Activated CD4-positive, alpha-beta T cell treated with anti-CD3 and anti-CD28 coated beads, Interleukin-2, amount 50 U/mL, for 1 hour (primary cell): Measurements from ENCODE around the gene IMPDH2.
A peak's percentile ranks its signal among the peaks of the same experiment; 100 is the strongest.

ENCODE experiments used
- DNase-seq: peaks from one replicate; pipeline ENCODE4 v3.0.0-alpha.2; 2020

Gene IMPDH2

DNA sequence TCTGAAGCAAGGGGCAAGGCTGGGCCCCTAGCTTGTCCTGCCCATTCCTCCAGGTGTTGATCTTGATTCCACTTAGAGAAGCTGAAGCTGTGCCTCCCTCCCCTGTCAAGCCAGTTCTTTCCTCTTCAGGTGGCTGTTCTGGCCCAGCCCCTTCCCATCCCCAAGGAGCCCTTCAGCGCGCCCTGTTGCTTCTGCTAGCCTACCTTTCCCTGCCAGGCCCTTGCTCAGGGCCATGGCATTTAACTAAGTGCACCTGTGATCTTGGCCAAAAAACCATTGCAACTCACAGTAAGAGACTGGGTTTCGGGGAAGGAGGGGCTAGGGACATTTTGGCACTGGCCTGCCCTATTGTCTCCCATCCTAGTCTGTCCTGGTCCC is 23.9 kb downstream of the IMPDH2 start:
- no peak for DNase-seq

DNA sequence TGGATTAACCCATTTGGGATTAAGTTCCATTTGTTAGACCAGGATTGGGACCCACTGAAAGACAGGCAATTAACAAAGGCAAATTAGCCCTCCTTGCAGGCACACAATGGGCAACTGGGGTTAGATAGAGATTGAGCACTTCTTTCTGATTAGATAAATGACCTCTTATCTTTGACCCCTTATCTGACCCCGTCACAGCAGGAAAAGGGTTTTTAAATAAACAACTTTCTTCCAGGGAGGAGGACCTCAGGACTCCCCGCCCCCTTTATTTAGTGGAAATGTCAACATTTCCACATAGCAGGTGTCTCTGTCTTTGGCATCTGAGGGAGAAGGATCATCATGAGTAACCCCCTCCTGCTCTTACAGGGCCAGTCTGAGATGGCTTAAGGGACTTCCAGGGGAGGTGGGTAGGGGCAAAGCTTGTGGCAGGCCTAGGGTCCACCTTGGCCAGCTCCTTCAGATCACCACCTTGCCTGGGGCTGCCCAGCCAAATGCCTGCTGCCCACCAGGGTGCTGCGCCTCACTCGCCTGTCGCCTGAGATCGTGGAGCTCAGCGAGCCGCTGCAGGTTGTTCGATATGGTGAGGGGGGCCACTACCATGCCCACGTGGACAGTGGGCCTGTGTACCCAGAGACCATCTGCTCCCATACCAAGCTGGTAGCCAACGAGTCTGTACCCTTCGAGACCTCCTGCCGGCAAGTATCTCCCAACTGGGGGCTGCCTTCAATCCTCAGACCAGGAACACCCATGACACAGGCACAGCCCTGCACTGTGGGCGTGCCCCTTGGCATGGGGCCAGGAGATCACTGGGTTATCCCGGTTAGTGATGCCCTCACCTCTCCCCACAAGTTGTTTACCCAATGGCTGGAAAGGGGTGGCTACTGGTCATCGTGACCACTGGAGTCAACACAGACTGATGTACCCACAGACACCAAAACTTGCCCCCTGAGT is 24.6 kb downstream of the IMPDH2 start:
- DNase-seq = no peak

DNA sequence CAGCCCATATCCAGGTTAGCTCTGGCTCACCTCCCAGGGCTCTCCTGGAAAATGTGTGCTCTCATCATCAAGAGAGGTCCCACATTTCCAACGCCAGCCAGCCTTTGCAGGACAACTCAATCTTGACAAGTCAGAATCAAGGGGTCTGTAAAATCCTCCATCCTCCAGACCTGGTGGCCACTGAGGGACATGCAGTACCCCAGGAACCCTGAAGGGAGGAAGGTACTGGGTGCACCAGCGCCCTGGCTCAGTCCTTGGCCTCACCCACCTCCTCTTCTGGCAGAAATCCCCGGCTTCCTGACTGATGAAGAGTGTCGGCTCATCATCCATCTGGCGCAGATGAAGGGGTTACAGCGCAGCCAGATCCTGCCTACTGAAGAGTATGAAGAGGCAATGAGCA is 28.0 kb downstream of the IMPDH2 start:
- no peak for DNase-seq

DNA sequence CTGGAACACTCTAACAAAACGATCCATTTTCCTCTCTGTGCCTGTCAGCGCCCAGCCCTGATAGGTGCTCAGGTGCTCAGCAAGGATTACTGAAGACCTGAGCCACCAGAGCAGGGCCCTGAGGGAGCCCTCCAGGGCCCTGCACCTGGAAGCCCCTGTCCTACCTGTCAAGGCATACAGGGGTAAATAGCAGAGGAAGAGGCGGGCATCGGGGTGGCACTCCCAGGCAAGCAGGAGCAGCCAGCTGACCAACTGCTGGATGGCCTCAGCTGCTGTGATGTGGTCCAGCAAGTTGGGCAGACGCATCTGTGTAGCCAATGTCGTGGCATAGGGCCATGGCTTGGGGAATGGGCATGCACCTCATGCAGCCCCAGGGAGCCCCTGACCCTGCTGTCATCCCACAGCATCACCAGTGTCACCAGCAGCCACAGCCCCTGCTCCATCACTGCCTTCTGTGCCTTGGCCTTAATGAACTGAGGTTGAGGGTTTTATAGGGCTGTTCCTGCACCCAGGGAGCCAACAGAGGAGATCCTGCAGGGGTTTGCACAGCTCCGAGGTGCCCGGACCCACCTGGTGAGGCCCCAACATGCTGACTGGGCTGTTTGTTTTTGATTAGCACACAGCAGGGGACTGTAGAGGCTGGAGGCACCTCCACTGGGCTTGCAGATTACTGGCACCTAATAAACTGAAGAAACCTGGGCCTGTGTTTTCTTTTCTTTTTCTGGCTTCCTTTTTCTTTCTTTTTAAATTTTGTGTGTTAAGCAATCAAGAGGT is 29.9 kb downstream of the IMPDH2 start:
- DNase-seq = no peak

DNA sequence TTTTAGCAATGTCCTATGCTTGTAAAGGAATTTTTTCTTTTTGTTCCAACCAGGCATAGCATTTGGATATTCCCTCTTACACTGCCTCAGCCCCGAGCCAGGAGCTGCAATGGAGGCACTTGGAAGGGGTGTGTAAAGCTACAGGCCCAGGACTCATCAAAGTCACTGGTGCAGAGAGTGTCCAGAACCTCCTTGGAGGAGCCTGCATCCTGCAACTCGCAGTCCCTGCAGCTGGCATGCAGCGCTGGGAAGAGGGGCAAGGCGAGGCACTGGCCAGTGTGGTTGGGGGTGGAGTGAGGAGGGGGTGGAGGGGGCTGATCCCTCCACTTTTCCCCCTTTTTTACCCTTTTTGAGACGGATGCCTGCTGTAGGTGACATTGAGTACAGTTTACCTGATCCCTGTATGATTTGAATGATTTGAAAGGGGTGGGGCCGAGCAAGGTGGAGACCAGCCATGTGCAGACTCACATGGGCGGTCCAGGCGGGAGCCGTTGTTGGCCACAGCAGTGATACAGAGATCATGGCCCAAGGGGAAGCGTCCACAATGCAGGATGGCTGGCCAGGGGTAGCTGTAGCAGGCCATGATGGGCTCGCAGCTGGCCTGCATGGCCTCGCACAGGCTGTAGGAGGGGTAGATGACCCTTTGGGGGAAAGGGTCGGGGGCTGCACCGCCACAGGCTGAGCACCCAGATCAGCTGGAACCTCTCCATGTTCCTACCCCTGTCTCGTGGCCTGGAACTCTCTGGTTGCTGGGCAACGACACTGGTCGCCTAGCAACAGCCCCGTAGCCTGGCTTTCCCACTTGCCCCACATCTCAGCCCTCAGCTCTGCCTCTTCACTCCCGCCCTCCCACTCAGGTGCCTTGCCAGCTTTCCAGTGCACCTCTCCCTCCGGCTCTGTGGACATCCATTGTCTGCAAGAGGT is 31.2 kb downstream of the IMPDH2 start:
- DNase-seq = no peak

DNA sequence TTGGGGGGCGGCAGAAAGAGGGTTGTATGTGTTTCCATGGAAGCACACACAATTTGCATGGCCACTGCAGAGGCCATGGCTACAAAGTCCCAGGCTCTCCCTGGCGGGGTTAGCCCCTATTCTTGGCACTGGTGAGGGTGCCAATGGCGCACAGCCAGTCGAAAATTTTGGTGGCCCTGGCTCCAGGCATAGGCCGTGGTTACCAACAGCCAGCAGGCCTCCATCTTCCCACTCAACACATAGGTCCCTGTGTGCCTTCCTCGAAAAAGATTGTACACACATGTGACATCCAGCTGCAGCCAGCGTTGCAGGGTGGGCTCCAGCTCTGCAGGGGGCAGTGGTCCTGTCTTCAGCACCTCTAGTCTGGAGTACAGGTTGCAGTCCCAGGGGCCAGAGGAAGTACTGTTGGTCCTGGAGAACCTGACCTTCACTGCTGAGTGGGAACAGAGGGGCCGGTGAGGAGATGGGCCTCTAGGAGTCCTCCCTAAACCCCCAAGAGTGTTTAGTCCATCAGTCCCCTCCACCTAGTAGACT is 32.0 kb downstream of the IMPDH2 start:
- no peak for DNase-seq

DNA sequence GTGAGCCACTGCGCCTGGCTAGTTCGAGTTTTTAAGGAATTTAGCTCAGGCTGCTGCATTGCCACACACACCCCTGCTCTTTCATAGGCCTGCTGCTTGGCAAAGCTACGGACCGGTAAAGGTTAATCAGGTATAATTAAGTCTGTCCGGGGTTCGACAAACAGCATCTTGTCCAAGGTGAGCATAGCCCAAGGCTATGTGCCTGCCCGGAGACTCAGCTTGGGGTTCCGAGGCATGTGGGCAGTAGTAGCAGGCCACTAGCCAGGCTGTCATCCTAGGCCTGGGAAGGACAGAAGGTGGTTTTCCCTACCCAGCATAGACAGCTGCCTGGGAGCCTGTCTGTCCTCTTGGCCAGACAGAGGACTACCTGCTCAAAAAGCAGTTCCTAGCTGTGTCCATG is 32.6 kb downstream of the IMPDH2 start:
- DNase-seq = no peak

DNA sequence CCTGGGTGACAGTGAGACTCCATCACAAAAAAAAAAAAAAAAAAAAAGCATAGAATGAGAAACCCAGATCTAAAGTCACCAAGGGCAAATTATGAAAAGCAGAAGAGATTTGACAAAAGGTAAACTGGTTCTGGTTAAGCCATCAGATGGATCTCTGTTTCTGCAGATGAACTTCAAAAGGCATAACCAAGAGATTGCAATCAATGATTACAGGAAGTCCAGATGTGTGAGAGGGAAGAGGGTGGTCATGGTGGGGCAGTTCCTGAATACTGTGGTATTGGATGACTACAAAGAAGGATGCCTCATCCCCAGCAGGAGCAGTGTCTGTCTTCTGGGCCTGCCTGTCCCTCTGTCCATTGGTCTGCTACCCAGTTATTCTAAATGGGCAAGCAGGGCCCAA is 35.4 kb downstream of the IMPDH2 start:
- DNase-seq = no peak

DNA sequence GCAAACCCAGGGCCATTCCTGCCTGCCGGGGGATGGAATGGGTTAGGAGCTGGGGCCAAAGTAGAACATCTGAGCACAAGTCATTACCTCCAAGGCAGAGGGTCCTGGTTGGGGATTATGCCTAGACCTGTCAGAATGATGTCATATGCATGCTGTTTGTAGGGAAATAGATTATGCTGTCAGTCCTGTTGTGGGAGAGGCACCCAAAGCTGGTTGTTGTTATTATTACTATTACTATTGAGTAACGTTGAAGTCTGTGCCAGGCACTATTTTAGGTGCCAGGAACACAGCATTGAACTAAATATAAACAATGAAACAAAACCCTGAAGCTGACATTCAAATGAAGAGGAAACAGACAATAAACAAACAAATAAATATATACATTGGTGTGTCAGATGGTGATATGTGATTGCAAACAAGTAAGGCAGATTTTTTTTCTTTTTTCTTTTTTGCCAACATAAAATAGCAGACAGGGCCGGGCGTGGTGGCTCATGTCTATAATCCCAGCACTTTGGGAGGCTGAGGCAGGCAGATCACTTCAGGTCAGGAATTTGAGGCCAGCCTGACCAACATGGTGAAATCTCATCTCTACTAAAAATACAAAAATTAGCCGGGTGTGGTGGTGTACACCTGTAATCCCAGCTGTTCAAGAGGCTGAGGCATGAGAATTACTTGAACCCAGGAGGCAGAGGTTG is 37.2 kb downstream of the IMPDH2 start:
- no peak for DNase-seq

DNA sequence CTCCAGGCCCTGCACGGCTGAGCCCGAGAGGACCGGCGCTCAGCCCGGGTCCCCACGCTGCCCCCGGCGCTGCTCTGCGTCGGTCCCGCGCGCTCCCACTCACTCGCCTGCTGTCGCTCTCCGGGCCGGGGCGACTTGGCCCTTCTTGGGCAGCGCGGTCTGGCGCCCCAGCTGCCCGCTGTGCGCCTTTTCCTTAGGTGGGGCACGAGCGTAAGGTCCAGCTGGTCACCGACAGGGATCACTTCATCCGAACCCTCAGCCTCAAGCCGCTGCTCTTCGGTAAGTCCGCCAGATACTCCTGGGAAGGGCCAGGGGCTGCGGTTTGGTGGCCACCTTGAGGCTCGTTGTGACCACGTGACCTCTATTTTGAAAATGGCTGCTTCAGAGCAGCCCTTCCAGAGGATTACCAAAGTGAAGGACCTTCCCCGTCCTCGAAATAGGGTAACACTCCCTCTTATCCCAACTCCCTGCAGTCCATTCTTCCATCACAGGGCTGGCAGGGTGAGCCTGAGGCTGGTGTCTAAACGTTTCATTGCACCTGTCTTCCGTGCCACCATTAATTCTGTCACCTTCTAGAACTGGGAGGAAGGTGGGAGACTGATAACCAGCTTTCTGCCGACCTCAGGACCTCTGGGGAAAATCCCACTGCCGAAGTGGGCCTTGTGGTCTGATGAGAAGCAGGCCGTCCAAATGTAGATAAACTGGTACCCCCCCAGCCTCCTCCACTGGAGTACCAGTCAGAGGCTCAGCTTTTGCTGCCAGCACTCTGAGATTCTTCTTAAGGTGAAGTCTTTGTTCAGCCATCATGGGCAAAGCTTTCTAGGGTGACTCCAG is 38.3 kb downstream of the IMPDH2 start:
- DNase-seq = no peak

DNA sequence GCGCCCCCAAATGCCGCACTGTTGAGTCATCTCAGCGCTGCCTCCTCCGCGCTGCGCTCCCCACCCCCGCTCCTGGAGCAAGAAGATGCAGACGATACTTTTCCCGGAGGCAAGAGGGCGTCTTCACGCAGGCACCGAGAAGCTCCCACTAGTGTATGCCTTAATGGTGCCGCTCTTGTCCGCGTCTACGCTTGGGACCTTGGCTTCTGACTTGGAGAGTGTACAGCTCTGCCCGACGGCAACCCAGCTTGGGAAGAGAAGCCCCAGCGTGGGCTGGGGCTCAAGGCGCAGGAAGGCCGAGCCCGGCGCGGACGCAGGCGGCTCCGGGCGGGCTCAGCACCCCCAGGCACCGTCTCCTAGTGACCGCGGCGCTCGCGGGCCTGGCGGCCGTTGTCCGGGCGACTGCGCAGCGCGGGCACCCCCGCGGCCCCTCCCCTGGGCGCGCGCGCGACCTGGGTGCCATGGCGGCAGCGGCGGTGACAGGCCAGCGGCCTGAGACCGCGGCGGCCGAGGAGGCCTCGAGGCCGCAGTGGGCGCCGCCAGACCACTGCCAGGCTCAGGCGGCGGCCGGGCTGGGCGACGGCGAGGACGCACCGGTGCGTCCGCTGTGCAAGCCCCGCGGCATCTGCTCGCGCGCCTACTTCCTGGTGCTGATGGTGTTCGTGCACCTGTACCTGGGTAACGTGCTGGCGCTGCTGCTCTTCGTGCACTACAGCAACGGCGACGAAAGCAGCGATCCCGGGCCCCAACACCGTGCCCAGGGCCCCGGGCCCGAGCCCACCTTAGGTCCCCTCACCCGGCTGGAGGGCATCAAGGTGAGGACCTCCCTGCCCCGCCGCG is 39.2 kb downstream of the IMPDH2 start, which contains the start of gene P4HTM:
P4HTM (plus strand) TSS at position 446 of the 840 bp plus-strand sequence; CDS start at position 462, 16 bp downstream.
- peak; percentile 76 for DNase-seq

DNA sequence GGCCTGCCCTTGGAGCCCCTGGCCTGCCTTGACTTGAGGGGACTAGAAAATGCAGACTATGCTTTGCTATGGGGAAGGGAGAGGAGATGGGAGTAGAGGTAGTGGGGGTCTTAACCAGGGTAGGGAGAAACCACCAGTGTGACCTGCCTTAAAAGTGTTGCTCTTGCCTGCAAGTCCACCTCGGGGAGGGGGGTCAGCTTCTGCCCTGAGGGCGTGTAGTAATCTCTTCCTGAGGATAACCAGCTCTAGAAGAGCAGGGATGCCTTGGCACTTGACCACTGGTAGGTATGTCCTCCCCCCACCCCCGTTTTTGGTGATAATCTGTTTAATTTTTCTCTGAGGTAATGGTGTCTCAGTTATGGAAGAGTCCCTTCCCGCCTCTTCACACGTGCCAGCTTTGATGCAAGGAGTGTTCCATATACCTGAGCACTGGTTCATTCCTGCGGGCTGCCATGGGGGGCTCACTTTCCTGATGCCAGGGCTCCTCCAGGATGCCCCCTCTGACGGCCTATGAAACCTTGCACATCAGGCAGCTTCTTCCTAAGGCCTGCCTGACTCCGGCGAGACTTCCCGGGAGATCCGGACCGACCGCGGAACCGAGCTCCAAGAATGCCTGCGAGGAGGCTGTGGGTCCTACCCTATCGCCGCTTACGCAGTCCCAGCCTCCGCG is 39.9 kb downstream of the IMPDH2 start:
- no peak for DNase-seq

DNA sequence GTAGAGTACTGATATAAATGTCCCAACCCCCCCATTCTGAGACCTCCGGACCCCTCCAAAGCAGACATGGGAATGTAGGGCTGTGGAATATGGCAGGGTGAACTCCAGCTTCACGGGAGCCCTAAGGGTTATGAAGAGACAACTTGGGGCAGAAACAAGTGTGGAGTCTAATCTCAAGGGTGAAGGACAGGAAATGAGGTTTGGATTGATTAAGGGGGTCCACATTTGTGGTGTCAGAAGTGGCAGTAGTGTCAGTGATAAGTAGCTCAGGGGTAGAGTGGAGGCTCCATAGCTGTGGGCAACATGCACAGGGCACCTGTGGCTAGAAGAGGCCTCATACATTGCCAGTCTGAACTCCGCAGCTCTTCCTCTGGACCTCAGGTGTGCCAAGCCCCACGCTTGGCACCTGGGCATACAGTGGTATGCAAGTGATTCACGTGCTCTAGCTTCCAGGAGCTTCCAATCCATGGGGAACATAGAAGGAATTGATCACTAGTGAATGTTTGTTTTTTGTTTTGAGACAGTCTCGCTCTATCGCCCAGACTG is 43.3 kb downstream of the IMPDH2 start:
- DNase-seq = no peak

DNA sequence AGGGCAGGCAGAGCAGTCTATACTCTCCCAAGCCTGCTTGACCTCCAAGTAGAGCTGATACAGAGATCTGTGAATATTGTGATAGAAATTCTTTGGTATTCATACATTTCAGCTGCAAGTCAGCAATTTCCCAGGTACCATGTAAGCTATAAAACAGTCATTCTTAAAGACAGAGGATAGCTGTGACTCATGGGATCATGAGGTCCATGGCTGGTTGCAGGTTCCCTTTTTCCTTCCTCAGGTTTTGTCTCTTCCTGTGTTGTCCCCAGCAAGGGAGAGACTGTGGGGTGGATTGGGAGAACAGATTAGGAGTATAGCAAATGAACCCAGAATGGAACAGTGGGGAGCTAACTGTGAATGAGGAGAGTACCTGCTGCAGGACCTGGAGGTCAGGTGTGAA is 44.5 kb downstream of the IMPDH2 start:
- DNase-seq = no peak

DNA sequence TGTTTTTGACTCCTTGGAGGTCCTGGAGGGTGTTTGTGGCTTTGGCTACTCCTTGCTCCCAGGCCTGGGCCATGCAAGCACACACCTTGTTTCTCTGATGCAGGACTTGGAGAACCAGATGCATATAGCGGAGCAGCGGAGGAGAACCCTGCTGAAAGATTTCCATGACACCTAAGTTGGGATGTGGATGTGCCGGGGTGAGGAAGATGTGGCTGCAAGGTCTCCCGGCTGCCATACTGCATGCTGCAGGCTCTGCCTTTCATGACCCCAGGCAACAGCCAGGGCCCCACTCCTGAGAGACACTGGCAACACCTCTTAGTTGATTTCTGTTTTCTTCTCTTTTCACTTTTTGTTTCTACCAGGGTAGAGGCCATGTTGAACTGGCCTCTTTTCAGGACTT is 46.1 kb downstream of the IMPDH2 start:
- no peak for DNase-seq

DNA sequence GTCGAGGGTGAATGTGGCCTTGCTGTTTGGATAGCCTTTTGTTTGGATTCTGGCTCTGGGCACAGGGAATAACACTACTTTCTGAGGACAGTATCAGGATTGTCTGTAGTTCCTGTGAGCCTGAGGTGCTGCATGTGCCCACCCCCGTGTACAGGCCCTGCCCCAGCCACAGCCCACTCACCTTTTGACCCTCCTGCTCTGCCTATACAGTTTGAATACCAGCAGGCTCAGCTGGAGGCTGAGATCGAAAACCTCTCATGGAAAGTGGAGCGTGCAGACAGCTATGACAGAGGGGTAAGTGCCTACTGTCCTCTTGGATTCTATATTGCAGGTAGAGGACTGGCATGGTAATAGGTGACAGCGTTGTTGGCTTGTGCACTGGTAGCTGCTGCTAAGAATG is 46.5 kb downstream of the IMPDH2 start:
- no peak for DNase-seq

DNA sequence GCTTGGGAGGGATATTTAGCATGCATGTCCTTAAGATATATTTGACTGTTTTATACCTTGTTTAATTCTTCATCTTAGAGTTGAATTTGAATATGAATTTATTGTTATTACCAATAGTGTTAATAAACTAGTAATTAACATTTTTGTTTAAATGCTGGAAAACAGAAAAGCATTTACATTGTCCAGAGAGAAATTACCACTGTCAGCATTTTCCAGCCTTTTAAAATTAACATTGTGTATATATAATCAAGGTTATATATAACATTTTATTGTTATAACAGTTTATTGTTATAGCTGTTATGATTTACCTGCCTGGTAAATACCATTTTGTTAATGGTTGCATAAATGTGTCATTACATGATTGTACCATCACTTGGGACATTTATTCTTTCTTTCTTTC is 47.2 kb downstream of the IMPDH2 start:
- no peak for DNase-seq

DNA sequence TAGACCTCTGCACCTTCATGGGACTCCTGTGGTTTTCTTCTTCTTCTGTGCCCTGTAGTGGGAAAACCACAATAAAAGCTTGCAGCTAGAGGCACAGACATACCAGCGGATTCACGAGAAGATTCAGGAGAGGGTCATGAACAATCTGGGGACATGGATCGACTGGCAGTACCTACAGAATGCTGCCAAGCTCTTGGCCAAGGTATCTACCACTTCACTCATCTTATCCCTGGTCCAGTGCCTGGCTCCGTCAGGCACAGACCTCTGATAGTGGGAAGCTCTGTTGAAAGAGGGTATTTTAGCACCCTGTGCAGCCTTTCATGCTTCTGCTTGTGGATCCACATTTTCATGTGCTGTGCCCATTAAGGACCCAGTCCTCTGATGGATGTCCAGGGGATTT is 48.9 kb downstream of the IMPDH2 start:
- DNase-seq = no peak

DNA sequence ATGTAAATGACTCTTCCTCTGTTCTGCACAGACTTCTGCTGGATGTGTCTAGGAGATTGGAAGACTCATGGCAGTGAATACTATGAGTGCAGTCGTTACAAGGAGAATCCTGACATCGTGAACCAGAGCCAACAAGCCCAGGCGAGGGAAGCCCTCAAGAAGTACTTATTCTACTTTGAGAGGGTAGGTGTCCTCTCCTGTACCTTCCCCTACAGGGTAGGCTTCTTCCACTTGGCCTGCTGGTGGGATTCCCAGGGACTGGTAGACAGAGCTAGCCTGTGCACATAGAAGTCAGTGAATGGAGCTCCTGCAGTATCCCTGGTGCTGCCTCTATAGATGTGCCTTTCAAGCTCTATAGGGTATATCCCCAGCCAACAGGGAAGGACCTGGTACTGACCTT is 49.7 kb downstream of the IMPDH2 start:
- DNase-seq = no peak
